Activated T-cell treated with anti-CD3 and anti-CD28 coated beads, Interleukin-2, amount 50 U/mL, for 48 hours (primary cell): ENCODE results near the gene ACSS1.

Source experiments
- DNase-seq, 2 experiments: peaks; one replicate each; pipeline ENCODE4 v3.0.0-alpha.2; 2020

ACSS1 gene

DNA sequence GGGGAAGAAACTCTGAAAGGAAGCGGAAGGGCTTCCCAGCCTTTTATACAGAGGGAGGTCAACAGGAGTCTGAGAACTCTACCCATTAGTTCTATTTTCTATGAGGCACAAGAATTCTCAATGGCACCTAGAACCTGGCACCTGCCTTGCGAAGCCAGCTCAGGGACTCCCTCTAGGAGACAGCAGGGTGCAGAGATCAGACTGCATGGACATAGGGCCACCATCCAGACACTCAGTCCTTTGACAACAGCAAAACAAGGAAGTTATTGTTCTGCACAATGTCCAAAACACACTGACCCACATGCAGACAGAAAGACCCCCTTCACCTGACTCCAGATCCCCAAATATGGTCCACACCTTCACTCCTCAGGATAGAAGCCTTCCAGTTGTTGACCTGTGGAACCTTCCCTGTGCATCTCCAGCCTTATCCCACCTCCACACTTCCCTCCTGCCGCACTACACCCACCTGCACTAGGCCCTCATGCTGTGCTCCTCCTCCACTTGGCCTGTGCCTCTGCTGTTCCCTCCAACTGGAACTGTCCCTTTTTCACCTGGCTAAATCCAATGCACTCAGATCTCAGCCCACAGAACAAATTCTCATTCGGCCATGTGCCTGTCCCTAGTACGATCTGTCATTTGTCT lies 27.8 kb downstream of the ACSS1 start:
- no peak for DNase-seq

GRCh38 chr20:25025986-25026605 lies 31.8 kb downstream of the ACSS1 start:
- DNase-seq, result no peak

DNA sequence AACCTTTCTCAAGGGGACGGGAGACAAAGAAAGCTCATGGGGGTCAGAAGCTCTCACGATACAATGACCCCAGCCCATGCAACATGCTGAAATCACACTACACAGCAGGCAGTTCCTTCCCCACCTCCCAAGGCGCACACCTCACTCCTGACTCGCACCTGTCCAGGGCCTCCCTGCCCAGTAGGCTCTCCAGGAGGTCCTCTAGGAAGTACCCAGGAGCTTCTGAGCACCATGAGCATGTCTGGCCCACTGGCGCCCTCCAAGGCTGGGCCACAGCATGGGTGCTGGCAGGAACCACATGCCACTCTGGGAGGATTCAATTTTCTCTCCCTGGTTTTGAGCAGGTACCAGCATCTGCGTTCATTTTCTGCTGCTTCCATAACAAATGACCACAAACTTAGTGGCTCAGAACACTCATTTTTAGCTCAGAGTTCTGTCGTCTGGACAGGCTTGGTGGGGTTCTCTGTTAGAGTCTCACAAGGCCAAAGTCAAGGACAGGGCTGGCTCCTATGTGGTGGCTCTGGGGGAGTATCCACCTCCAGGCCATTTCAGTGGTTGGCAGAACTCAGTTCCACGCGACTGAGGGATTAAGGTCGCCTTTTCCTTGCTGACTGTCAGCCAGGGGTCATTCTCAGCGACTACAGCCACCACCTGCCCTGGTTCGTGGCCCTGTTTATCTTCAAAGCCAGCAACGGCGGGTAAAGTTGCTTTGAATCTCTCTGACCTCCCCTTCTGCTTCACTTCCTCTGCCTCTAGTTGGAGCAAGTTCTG lies 32.7 kb downstream of the ACSS1 start:
- no peak for DNase-seq

DNA sequence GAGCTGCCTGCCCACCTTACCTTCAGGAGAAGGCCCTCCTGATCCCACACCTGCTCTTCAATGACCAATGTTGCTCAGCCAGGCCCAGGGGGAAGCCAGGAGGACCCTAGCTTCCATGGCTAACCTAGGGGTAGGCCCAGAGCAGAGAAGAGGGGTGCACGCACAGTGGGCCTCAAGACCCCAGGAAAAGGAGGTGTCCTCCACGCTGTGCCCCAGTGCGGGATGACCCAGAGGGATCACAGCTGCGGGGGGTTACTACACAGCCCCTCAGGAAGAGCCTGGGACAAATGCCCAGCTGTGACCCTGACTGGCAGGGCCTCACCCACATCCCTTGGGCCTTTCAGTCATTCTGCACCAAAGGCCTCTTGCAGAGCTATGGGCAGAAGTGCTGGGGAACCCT lies 33.8 kb downstream of the ACSS1 start:
- no peak for DNase-seq

- DNase-seq, result no peak
These were observed 34.6 kb downstream of the ACSS1 start for GRCh38 chr20:25023356-25023755.

GRCh38 chr20:25022680-25023079 lies 35.3 kb downstream of the ACSS1 start:
- no peak for DNase-seq

DNA sequence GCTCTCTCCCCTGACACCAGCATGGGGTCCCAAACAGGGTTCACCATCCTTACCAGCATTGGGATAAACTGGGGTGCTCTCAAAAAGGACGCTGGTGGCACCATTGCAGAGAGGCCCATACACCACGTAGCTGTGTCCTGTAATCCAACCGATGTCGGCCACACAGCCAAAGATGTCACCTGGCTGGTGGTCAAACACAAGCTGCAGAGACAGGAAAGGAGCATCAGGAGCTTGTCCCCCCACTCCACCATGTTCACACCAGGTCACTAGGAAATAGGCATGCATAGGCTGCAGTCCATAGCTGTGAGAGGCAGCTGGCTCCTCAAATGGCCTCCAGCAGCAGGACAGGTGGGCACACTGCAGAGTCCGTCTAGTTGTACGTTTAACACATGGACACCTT lies 36.6 kb downstream of the ACSS1 start:
- no peak for DNase-seq

- DNase-seq, result no peak
These were observed 37.0 kb downstream of the ACSS1 start for GRCh38 chr20:25020901-25021301.

DNA sequence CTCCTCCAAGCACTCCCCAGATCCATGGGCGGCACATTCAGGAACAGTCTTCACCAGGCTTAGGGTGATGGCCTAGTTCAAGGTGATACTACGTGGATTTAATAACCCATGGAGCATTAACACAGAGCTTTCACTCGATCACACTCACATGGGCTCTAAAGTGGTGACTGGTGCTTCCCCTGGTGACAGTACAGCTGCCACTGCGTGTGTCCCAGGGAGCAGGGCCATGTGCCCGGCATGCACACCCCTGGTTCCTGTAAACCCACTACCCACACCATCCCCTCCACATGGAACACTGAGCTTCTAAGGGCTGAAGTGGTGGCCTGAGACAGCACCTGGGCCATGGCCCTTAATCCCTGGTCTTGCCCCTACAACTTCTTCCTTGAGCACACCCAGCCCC lies 37.6 kb downstream of the ACSS1 start:
- DNase-seq, result no peak

DNA sequence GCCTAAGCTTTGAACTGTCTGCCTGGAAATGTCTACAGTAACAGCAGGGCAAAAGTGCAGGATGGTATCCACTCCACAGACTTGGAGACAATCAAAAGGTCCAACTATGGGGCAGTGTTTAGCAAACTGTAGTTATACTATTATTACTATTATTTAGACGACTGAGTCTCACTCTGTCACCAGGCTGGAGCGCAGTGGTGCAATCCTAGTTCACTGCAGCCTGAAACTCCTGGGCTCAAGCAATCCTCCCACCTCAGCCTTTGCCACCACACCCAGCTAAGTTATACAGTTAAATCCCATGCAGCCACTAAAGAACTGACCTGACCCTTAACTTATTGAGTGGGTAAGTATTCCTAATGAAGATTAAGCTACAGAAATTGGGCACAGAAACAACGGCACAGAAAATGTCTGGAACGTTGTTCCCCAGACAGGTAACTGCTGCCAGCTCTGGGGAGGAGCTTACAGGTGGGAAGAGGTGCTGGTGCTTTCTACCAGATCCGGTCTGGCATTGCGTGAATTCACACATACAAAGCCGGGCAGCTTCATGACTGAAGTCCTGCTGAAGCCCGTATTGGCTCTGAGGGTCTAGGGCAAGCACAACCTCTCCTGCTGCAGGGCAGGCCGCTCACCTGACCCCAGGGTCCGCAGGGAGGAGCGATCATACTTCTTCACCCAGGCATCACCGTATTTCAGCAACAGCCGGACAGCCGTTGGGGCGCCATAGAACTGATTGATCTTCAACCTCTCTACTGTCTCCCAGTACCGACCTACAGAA lies 38.4 kb downstream of the ACSS1 start:
- no peak for DNase-seq

- no peak for DNase-seq
These were observed 39.1 kb downstream of the ACSS1 start for GRCh38 chr20:25018841-25019240.

GRCh38 chr20:25018425-25018824 lies 39.5 kb downstream of the ACSS1 start:
- no peak for DNase-seq

DNA sequence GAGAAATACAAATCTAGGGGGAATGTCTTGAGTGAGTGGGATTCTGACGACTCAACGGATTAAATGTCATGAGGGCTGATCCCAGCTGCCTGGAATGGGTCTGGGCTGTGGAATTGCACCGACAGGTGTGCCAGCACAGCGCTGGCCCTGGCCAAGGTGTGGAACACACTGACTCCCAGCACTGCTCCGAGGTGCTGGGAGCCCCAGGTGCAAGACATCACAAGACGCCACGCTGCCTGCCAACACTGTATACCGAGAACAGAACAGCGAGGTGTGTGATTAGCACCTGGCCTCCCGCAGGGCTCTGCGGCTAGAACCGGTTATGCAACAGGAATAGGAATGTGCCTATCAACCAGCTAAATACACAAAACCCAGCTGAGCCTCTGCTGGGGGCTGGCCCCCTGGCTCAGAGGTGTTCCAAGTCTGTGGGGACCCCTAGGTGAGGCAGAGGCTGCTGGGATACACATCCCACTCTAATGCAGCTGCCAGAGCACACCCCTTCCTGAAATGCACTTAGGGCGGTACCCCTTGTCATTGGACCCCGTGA lies 40.6 kb downstream of the ACSS1 start:
- DNase-seq, result no peak

- DNase-seq, result no peak
These were observed 41.5 kb downstream of the ACSS1 start for GRCh38 chr20:25016471-25016870.

DNA sequence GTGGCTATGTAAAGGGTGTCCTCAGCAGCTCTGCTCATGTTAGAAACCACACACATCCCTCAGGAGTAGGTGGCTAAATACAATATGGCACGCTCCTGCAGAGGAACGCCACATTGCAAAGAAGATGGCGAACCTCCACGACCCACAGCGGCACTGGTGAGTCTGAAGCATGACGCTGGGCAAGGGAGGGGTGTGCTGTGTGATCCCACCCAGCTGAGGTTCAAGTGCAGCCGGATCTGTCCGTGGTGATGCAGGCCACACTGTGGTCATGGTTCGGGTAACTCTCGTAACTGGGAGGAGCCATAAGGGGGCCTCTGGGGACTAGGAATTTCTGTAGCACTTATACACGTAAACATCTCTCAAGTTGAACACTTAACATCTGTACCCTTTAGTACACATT lies 42.0 kb downstream of the ACSS1 start:
- DNase-seq, result no peak

GRCh38 chr20:25014816-25015215 lies 43.1 kb downstream of the ACSS1 start:
- no peak for DNase-seq

DNA sequence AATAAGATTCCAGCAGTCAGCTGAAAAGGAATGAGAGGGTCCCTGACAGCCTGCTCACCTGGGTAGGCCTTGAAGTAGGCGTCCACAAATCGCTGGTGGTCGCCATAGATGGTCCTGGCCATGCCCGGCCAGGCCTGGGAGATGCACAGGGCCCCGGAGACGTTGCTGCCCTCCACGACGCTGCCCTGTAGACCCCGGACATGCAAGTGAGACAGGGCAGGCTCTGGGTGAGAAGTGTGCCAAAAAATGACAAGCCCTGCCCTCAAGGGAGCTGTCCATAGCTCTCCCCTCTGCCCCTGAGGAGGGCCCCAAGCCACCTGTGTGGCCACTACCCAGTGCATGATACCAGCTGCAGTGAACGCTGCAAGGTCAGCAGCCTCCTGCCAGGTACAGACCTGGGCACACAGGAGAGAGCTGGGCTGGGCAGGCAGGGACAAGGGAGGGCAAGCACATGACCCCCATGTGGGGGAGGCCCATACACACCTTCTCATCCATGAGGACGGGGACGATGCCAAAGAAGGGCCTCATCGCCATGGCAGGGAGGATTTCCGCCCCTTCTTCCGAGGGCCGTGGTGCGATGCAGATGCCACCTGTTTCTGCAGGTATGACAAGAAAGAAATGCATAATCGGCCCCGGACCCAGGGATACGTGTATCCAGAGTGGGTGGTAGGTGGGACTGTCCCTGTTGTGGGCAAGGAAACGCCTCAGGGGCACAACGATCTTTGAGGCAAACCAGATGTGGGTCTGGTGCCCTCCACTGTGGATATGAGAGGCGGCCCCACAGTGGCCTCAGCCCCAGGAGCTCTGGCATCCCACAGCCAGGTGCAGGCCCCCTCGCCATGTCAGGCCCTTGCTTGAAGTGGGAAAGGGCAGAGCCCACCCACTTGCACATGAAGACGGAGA lies 44.2 kb downstream of the ACSS1 start:
- DNase-seq, result no peak

GRCh38 chr20:25012616-25013189 lies 45.2 kb downstream of the ACSS1 start:
- no peak for DNase-seq

DNA sequence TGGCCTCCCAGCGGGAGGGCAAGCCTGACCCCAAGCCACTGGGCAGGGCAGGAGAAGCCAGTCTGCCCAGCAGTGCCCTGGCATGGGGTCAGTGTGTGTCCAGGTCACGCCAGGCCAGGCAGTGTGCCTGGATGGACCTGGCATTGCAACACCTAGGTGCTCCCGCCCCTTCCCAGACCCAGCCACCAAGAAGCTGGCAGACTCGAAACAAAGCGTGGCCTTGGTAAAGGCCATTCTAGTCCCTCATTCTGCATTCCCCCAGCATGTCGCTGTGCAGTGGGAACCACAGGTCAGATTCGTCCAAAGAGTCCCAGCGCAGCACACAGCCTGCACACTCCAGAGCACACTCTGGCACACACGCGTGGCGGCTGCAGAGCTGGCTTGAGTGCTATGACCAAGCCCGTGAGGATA lies 46.1 kb downstream of the ACSS1 start:
- no peak for DNase-seq

GRCh38 chr20:25011261-25011660 lies 46.7 kb downstream of the ACSS1 start:
- DNase-seq, result no peak
